Activated CD4-positive, CD25-positive, alpha-beta regulatory T cell treated with anti-CD3 and anti-CD28 coated beads, Interleukin-2, amount 50 U/mL, for 16 hours (primary cell): Measurements from ENCODE around the gene FANCI.
"Not testable (repeated sequence)": the region's sequence is repeated elsewhere in the genome, so short reads cannot be mapped to it uniquely, and the experiment has no call there.

Source experiments
- DNase-seq: peaks from one replicate; pipeline ENCODE4 v3.0.0-alpha.2; 2020; ENCODE audit warnings: low read depth, low spot score

Gene FANCI

DNA sequence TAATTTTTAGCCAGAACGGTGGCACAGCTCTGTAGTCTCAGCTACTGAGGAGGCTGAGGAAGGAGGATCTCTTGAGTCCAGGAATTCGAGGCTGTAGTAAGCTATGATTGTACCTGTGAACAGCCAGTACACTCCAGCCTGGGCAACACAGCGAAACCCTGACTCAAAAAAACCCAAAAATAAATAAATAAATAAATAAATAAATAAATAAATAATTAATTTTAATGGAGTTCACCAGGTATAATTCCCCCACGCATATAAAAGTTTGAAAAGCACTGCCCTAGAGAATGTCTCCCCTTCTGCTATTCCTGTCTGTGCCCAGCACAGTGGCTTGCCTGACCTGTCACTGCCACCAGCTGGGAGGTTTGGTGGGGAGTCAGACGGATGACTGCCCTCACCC lies 18.2 kb upstream of the FANCI start:
- no peak for DNase-seq

DNA sequence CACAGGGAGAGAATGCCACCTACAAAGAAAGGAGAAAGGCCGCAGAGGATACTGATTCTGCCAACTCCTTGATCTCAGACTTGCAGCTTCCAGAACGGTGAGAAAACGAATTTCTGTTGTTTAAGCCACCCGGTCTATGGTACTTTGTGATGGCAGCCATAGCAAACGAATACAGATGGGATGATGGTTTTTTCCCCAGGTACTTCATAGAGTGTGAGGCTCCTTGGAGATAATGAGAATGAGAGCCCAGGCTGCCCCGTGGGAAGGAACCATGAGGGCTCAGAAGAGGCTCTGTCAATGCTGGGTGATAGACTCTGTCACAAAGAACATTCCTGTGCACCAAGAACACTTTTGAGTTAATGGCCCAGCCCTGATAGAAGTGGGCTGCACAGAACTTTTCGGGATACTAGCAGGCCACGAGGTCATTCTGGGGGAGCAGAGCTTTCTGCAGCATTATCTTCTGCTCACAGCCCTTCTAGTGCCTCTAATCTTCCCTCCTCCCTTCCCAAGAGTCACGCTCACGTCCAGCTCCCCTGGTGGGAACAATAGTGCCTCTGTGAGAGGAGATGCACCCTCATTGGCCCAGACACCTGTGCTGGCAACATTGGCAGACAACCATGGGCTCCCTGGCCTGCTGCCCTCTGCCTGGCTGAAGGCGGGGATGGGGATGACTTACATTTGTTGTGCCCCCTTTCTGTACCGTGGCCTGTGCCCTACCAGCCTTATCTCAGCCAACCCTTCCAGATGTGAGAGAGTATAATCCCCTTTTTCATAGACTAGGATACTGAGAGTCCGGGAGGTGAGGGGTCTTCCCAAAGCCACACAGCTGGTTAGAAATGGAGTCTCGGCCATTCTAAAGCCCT lies 17.2 kb upstream of the FANCI start:
- DNase-seq, result no peak

DNA sequence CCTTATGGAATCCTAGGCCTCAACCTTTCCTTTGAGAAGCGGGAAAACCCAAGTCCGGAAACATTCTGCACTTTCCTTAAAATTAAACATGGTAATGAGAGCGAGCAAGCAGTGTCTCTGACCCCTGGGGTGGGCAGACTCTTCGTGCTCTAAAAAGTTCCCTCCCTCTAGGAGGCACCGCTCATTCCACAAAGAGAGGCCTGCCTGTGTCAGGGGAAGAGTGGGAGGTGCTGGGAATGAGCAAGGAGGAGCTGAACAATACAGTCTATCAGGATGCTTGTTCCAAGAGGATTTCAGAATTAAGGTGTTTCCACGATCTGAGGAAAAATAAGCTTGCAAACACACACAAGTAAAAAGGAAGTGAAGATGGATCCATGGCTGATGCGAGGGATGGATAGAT lies 16.4 kb upstream of the FANCI start:
- no peak for DNase-seq

DNA sequence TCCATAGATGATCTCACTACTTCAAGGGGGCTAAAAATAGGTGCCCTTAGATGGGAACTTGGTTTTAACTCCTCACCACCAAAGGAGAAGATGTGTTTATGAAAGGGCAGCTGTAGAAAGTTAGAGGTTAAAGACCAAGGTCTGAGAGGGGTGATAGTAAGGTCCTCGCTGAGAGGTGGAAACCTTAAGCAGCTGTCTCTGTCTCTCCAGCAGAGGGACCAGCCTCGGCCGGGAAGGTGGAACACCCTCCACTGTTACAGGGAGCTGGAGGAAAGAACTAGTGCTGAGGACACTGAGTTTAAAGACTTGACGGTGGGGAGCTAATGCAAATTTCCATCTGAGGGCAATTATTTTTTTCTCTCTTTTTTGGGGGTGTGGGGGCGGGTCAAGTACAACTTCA lies 13.5 kb upstream of the FANCI start:
- no peak for DNase-seq

DNA sequence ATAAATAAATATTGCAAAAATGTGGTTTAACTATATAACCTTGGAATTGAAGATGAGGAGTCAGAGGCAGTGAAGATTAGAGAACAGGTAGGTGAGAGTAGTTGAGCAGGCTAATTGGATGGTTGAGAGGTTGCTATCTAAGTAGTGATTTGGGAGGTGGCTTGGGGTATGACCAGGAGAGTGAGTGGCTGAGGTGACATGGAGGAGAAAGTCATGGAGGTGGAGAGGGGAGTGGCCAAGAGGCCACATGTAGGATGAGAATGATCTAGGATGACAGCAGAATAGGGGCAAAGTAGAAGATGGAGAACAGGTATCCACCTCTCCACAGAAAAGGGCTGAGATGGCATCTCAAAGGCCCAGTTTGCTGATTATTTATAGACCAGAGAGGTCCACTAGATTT lies 11.9 kb upstream of the FANCI start:
- DNase-seq, result no peak

DNA sequence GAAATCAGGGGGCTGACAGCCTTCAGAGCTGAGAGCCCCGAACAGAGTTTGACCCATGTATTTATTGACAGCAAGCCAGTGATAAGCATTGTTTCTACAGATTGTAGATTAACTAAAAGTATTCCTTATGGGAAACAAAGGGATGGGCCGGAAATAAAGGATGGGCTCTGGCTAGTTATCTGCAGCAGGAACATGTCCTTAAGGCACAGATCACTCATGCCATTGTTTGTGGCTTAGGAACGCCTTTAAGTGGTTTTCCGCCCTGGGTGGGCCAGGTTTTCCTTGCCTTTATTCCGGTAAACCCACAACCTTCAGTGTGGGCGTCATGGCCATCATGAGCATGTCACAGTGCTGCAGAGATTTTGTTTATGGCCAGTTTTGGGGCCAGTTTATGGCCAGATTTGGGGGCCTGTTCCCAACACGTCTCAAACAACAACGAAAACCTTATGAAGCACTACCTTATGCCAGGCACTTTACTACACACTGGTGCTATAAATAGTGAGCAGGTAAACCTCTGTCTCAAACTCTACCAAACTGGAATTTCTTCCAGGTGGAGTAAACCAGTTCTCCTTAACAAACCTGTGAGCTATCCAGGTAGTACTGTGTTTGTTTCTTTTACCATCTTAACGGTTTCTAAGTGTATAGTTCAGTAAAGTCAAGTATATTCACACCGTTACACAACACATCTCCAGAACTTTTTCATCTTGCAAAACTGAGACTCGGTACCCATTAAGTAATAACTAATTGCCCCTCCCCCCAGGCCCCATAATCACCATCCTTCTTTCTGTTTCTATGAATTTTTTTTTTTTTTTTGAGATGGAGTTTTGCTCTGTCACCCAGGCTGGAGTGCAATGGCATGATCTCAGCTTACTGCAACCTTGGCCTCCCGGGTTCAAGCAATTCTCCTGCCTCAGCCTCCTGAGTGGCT lies 3.6 kb upstream of the FANCI start:
- not testable (repeated sequence) for DNase-seq

DNA sequence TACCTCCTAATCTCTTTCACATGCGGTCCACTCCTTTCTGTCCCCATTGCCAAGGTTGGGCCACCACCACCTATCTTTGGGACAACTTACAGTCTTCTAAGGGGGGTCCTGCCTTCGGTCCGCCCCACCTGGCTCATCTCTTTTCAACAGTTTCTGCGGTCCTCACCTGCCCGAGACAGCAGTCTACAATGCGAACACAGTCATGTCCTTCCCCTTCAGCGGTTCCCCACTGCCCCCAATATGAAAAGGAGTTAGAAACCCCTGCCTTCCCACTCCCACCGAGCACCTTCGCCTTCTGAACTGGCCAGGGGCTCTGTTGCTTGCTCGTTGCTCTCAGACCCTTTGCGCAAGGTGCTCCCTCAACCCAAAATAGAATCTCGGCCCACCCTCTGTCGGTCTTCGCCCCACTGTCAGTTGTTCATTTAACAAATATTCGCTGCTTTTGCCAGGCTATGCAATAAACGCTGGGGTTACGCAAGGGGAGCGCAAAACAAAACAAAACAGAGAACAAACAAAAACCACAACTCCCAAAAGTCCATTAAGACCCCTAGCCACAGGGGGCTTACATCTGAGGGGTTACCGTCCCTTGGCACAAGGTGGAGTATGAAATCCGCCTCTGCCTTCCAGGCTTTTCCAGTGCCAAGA lies 611 bp upstream of the FANCI start:
- no peak for DNase-seq

DNA sequence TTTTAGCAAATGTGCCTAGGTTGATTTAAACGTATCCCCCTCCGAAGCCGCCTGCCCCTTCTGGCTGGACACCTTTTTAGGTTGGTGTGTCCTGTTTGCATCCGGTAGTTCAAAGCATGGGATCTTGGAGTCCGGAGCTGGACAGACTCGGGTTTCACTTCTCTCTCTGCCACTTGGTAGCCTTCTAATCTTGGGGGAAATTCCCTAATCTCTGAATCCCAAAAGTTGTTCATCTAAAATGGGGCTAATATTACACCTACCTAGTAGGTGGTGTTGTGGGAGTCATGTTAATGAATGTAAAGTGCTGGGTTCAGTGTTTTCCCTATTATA lies 760 bp downstream of the FANCI start:
- DNase-seq, result no peak

DNA sequence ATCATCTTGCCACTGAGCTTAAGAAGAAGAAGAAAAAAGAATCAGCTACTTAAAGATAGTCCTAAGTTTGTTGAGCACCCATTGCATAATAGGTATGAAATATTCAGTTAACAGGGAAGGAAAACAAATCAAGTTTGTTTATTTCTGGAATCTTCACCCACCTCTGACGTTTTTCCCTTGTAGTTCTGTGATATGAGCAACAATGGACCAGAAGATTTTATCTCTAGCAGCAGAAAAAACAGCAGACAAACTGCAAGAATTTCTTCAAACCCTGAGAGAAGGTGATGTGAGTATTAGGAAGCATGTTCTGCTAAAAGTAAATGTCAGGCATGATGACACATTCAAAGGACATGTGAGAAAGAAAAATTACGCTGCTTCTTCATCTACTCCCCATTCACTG lies 3.7 kb downstream of the FANCI start:
- no peak for DNase-seq

DNA sequence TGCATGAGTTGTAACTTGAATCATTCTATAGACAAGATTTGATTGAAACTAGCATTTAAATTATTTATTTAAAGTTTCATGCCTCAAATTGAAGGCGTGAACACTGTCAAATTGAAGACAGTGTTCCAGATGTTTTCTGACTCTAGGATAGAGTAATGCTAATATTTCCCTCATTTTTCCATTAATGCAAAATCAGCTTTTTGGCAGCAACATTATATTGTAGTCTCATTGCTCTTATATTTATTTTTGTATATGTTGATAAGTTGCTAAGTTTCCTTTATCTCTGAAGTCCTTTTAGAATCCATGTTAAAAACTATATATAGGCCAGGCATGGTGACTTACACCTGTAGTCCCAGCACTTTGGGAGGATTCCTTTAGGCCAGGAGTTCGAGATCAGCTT lies 4.8 kb downstream of the FANCI start:
- DNase-seq, result no peak

DNA sequence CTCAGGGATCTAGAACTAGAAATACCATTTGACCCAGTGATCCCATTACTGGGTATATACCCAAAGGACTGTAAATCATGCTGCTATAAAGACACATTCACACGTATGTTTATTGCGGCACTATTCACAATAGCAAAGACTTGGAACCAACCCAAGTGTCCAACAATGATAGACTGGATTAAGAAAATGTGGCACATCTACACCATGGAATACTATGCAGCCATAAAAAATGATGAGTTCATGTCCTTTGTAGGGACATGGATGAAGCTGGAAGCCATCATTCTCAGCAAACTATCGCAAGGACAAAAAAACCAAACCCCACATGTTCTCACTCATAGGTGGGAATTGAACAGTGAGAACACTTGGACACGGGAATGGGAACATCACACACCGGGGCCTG lies 6.4 kb downstream of the FANCI start:
- DNase-seq, result not testable (repeated sequence)

DNA sequence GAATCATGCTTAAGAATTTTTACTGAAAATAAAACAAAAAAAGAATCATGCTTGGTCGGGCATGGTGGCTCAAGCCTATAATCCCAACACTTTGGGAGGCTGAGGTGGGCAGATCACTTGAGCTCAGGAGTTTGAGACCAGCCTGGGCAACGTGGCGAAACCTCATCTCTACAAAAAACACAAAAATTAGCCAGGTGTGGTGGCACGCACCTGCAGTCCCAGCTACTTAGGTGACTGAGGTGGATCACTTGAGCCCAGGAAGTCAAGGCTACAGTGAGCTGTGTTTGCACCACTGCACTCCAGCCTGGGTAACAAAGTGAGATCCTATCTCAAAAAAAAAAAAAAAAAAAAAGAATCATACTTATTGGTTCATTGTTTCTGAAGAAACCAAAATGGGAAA lies 33.5 kb downstream of the FANCI start:
- DNase-seq, result not testable (repeated sequence)

DNA sequence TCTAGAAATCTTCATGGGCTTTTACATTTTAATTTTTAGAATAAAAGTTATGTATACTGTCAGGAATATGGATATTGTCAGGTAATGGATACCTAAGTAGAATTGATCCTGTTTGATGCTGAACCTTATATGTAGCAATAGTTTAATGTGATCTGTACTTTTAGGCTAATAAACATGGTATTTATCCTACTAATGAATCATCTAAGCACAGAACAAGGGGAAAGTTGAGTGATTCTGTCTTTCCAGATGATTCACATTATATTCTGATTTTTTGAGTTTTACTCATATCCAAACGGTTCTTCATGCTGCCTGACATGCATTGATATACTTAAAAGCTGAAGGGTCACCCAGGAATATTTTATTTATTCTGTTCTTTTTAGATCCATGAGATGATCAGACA lies 34.5 kb downstream of the FANCI start:
- DNase-seq, result no peak

DNA sequence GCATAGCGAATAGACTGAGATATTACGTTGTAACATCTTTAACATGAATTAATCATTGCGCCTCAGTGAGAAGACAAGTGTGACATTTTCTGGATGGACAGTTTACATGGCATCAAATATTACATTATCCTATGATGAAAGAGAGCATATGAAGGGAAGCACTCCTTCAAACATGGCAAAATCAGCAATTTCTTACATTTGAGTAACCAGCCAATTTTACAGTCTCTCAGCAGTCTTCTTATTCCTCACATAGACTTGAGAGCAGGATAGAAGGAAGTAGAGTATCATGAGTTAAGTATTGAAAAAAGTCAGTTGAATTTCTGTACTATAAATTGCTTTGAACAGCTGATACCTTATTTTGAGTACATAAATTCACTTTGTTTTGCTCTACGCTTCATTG lies 38.9 kb downstream of the FANCI start:
- DNase-seq, result no peak

DNA sequence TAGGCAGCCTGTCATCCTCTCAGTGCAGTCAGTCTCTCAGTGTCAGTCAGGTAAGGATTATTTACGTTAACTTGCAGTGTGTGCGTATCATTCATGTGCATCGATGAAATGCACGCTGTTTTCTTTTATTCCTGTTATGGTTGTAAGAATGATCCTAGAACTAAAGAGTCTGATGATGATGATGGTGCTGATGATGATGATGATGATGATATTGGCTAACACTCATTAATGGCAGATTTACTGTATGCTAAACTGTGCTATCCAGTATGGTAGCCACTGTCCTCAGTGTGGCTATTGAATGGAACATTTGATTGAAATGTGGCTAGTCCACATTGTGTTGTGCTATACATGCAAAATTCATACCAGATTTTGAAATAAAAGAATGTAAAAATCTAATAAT lies 39.4 kb downstream of the FANCI start:
- no peak for DNase-seq

DNA sequence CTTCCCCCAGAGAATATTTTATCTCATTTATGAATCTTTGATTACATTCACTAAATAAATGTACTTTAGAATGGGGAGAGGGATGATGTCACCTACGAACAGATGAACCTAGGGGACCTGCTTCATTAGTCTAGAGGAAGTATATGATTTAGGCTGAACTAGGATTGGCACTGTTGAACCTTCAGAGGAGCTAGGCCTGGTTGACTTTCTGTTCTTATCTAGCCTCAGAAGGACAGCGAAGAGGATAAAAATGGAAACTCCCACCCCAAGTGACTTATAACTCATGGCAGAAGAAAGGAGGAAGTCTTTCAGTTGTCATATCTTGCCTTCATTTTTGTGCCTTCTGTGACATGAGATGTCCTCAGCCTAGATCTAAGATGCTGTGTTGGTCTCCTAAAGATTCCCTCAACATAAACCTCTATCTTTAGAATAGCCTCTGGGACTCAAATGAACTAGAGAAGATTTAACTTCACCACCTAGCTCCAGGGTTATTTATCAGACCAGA lies 48.2 kb downstream of the FANCI start:
- no peak for DNase-seq

DNA sequence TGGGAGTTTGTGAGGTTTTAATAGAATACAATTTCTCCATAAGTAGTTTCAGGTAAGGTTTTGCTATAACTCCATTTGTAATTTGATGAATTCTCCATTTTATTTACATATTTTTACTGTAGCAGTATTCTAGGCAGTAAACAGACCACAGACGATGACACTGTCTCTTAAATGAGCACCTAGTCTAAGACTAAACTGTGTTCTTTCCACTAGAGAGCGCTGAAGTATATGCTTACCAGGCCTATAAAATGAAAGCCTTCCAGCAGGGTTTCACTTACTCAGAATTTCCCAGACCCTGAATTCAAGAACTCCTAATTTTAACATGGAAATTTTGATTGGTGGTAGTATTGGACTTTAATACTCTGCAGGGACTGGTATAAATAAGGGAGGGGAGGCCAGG lies 49.2 kb downstream of the FANCI start:
- no peak for DNase-seq

DNA sequence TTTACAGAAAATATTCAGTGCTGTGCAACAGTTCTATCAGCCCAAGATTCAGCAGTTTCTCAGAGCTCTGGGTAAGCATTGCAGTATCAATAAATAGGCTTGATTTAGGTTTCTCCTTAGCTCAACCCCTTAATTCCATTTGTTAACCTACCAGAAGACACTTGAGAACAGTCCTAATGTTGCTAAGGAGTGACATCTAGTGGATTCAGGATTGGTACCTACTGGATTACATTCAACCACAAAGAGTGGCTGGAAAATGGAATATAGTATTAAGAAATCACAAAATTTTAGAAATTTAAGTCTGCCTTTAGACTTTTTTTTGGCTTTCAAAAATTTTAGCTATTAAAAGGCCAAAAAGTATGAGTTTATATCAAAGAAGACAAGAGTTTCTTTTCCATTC lies 56.1 kb downstream of the FANCI start:
- DNase-seq, result no peak

DNA sequence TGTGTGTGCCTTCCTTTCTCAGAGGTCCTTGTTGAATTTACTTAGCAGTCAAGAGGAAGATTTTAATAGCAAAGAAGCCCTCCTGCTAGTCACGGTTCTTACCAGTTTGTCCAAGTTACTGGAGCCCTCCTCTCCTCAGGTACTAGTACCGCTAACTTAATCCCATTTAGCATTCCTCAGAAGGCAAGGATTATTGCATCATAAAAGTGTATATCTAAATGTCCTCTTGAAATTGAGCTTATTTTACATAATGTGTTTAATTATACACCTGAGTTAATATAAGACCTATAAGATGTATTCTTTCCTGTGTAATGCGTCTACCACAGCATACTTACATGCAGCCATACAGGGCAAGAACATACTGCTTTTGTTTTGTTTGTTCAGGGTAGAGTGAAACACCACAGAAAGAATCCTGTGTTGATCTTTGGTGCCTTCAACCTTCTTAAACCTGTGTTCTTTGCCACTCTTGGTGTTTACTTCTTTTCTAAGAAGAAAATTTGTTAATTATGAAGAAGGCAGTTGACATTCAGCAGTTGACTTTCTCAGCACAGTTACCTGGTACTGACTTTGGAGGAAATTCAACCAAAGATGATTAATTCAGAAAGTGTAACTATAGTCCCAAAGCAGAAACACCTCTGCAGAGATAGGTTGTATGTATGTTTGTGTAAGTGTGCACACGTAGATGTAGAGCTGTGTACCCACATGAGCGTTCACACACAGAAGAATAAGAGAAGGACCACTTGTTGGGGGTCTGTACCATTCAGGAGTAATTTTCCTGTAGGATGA lies 57.7 kb downstream of the FANCI start:
- no peak for DNase-seq

DNA sequence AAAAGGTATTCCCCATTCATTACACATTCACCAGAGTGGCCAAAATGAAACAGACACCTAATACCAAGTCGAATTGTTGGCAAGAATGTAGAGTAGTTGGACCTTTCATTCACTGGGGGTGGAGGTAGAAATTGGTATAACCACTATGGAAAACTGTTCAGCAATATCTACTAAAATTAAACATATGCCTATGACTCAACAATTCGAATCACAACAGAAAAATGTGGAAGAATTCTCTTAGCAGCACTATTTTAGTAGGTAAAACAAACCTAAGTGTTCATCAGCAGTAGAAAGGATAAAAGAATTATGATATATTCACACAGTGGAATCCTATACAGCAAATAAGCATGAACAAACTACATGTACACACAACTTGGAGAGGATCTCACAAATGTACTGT lies 60.2 kb downstream of the FANCI start:
- no peak for DNase-seq

DNA sequence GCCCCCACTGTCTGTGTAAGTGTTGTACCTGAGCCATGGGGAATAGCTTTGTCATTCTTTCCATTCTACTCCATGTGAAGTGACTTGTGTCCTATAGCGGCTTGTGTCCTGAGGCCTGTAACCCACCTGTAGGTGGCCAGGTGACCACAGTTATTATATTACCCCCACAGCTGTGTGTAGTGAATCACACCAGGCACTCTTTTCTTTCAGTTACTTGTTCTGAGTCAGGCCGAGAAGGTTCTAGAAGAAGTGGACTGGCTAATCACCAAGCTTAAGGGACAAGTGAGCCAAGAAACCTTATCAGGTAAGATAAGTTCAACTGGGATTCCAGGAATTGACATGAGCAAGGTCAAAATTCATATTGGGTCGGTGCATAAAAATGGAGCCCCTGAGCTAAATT lies 61.6 kb downstream of the FANCI start:
- DNase-seq, result no peak
